HL-60/S4 treated with retinoic acid at 250 ng/mL for 4 days and 3 days (cell line): ENCODE data around the gene SLC26A5.

ENCODE experiments used
- in situ Hi-C: fragments of 300-500 bp; cut with MboI; formaldehyde crosslinking; loops from 2 replicates; pipeline ENCODE4 v1.7.0; 2022; ENCODE audit warnings: low sequenced_read_pairs

SLC26A5 gene

GRCh38 chr7:103348452-103348851, 97.6 kb downstream of the SLC26A5 start:
- in situ Hi-C loops = no loop called here

DNA sequence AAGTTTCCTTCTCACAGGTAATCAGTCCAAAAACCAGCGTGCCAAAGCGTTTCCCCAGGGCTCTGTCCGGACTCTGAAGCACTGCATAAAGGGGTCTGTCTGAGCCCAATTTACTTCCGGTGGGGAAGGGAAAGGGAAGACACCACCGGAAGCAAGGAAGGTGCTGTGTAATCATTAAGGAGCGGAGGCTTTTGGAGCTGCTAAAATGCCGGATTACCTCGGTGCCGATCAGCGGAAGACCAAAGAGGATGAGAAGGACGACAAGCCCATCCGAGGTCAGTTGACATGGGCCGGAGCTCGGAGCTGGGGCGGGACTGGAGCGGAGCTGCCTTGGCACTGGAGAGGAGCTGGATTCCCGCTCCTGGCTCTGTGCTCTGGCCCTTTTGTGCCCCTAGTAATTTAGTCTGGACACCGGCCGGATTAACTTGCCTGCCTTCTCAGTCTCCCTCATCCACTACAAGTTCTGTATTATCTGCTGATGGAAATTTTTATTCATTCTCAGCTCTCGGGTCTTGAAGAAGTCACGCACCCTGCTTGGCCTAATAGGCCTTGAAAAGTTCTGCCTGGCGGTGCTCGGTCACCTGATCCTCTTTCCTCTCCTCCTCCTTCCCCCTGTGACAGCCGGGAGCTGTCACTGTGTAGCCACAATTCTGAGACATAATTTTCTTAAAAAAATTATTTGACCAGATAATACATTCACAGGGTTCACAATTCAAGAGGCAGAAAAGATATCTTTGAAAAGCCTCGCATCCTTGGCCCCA, 98.3 kb downstream of the SLC26A5 start, which contains the start of gene PSMC2:
PSMC2 (plus strand) TSS at position 137 of the 761 bp plus-strand sequence; CDS start at position 206, 69 bp downstream.
- in situ Hi-C loops = no loop called here

DNA sequence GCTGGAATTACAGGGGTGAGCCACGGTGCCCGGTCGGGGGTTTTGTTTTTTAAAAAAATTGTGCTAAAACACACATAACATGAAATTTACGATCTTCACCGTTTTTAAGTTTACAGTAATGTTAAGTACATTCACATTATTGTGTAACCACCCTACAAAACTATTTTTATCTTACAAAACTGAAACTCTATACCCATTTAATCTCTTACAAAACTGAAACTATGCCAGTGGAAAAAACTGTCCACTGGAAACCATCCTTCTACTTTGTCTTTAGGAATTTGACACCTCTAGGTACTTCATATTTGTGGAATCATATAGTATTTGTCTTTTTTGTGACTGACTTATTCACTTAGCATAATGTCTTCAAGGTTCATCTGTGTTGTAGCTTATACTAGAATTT, 99.6 kb downstream of the SLC26A5 start:
- in situ Hi-C loops = no loop called here

DNA sequence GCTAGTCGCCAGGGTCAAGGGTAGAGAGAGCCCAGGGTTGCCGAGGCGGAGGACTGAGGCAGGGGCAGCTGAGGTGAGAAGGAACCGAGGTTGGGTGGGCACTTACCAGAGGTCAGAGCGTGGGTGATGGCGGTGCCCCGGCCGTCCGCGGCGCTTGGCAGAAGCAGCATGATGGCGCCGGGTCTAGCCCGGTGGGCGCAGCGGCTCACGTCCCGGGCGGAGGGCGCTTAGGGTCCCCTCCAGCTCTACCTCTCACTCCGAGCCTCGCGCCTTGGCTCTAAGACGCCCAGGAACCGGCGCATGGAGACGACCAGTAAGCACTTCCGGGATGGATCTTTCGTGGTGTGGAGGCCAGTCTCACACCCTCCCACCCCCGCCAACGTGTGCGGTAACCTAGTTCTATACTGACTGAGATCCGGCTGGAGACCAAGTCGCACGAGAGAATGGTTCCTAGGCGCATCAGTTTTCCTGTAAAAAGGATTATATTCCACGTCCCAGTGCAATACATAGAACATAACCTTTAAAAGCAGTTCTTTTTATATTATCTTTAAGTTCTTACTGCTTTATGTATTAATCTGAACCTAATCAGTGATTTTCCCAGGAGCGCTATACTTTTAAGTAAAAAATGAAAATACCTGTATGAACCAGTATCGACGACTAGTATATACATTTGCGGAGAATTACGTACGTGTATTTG, 101.4 kb downstream of the SLC26A5 start, which contains the start of gene DNAJC2:
DNAJC2 (minus strand) TSS at position 315 of the 697 bp plus-strand sequence; CDS start at position 170, 145 bp downstream.
- in situ Hi-C loops = no loop called here

GRCh38 chr7:103343758-103344452, 102.1 kb downstream of the SLC26A5 start:
- in situ Hi-C loops = no loop called here

DNA sequence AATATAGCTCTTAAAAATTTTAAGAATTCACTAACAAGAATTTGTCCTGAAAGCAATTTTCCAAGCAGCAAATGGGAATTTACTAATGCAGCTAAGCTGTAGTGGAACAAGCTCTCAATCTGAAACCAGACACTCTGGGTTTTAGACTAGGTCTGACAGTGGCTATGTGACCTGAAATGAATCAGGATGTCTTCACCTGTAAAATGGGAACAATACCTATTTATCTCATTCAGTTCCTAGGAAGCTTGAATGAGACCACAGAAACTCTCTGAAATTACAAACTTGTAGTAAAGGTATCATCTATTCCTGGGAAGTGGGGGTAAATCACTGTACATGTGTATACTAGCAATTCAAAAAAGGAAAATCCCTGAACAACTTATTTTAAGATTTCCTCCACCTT, 102.7 kb downstream of the SLC26A5 start:
- in situ Hi-C loops = no loop called here

DNA sequence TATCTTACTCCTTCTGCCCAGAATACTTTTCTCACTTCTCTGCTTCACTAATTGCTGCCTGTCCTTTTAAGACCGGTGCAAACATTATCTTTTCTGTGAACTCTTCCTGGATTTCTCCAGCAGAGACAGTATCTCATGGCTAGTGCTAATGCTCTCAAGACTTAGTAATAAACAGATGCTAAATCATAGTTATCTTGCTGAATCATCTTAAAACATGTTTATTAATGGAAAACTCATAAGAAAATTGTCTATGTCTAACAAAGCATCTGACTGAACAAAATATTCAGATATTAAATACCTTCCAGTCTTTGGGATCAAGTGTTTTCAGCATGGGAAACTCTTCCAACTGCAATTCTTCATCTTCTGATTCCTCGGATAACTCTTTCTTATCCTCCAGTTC, 104.5 kb downstream of the SLC26A5 start:
- in situ Hi-C loops = no loop called here

- in situ Hi-C loops = no loop called here
Observed at GRCh38 chr7:103338864-103339263, 107.1 kb downstream of the SLC26A5 start.

DNA sequence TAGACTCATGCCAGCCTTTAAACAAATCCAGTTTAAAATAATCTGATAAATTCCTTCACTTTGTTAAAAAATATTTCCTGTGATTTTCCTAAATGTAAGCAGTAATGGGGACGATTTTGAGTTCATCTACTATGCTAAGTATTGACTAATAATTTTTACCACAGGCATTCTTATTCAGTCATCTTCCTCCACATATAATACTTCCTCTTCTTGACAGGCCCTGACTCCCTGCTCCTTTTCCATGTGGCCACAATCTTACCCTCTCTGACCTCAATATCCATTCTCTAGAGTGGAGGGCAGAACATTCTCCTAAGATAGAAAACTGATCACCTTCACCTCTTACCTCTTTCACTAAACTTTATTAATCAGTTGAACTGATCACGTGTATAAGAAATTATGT, 109.2 kb downstream of the SLC26A5 start:
- in situ Hi-C loops = no loop called here

- in situ Hi-C loops = no loop called here
Observed at GRCh38 chr7:103325744-103326143, 120.3 kb downstream of the SLC26A5 start.
